Epithelial cell of prostate (primary cell): ENCODE data around the gene CETN1.

Experiments
- DNase-seq: peaks from one replicate; pipeline ENCODE4 v3.0.0-alpha.2; 2011; ENCODE audit warnings: low read depth, low spot score
- H3K27ac ChIP-seq: fragments of 450-650 bp; 2 replicates; pipeline ENCODE4 v1.5.1; 2017; ENCODE audit warnings: mild to moderate bottlenecking

Gene CETN1

GRCh38 chr18:574865-575645, 5.1 kb upstream of the CETN1 start:
- no peak for DNase-seq
- H3K27ac ChIP-seq: no peak overlapping the region

GRCh38 chr18:576924-577323, 3.3 kb upstream of the CETN1 start:
- DNase-seq: no peak
- no peak overlapping the region for H3K27ac ChIP-seq

GRCh38 chr18:577643-578375, 2.4 kb upstream of the CETN1 start:
- no peak overlapping the region for H3K27ac ChIP-seq
- DNase-seq: no peak

GRCh38 chr18:579238-579637, 942 bp upstream of the CETN1 start:
- no peak overlapping the region for H3K27ac ChIP-seq
- no peak for DNase-seq

GRCh38 chr18:581096-581495, 916 bp downstream of the CETN1 start:
- no peak overlapping the region for H3K27ac ChIP-seq
- no peak for DNase-seq

- no peak for DNase-seq
- no peak overlapping the region for H3K27ac ChIP-seq
Measured at GRCh38 chr18:582465-582864, 2.3 kb downstream of the CETN1 start.

GRCh38 chr18:595068-595467, 14.9 kb downstream of the CETN1 start:
- no peak overlapping the region for H3K27ac ChIP-seq
- no peak for DNase-seq

- no peak for DNase-seq
- H3K27ac ChIP-seq: no peak overlapping the region
Measured at GRCh38 chr18:595571-595970, 15.4 kb downstream of the CETN1 start.

GRCh38 chr18:596288-596881, 16.2 kb downstream of the CETN1 start:
- no peak overlapping the region for H3K27ac ChIP-seq
- no peak for DNase-seq

GRCh38 chr18:598124-598589, 18.0 kb downstream of the CETN1 start:
- H3K27ac ChIP-seq: no peak overlapping the region
- no peak for DNase-seq

- no peak overlapping the region for H3K27ac ChIP-seq
- no peak for DNase-seq
Measured at GRCh38 chr18:600107-600506, 19.9 kb downstream of the CETN1 start.

GRCh38 chr18:604771-605170, 24.6 kb downstream of the CETN1 start:
- H3K27ac ChIP-seq: no peak overlapping the region
- no peak for DNase-seq

GRCh38 chr18:607930-608329, 27.8 kb downstream of the CETN1 start:
- no peak overlapping the region for H3K27ac ChIP-seq
- DNase-seq: no peak

GRCh38 chr18:610214-610928, 30.2 kb downstream of the CETN1 start:
- no peak for DNase-seq
- H3K27ac ChIP-seq: no peak overlapping the region

- DNase-seq: no peak
Measured at GRCh38 chr18:612156-612555, 32.0 kb downstream of the CETN1 start.

GRCh38 chr18:614193-614592, 34.0 kb downstream of the CETN1 start:
- no peak for DNase-seq
- H3K27ac ChIP-seq: no peak overlapping the region

More at GRCh38 chr18:612156-612555, 32.0 kb downstream of the CETN1 start:
- no peak overlapping the region for H3K27ac ChIP-seq

GRCh38 chr18:615092-615521, 34.9 kb downstream of the CETN1 start:
- DNase-seq: no peak
- H3K27ac ChIP-seq: no peak overlapping the region

- DNase-seq: no peak
- H3K27ac ChIP-seq: no peak overlapping the region
Measured at GRCh38 chr18:615773-616172, 35.6 kb downstream of the CETN1 start.

- no peak overlapping the region for H3K27ac ChIP-seq
- DNase-seq: no peak
Measured at GRCh38 chr18:616380-616995, 36.3 kb downstream of the CETN1 start.

- no peak for DNase-seq
- H3K27ac ChIP-seq: no peak overlapping the region
Measured at GRCh38 chr18:617970-618504, 37.9 kb downstream of the CETN1 start.
